Measurements from ENCODE around the gene CAMK2N2.
A peak's percentile ranks its signal among the peaks of the same experiment; 100 is the strongest.

CAMK2N2 gene

GRCh38 chr3:184231671-184232070, 29.7 kb downstream of the CAMK2N2 start:
- intact Hi-C loops (cut with DNase I; ENCODE audit: low total_unique reads), result no loop called here
- Histone ChIP-seq H3K9me3 (no peaks in the 10 kb centered on the region), H3K4me3 (no peak overlapping the region), H3K27me3 (peaks cover 8 to 80% of the 10 kb centered on the region in 2 donors), H3K27ac (no peak overlapping the region), H3K4me1 (peaks cover 0 to 26% (median 23%) of the 10 kb centered on the region in 4 donors), H3K36me3 (no peaks in the 10 kb centered on the region)
- no peak for DNase-seq
- no peak for TF ChIP-seq CTCF (IDR thresholded peaks at IDR 0.05)

- H3K9me3 ChIP-seq, result no peaks in the 10 kb centered on the region
- H3K36me3 ChIP-seq, result no peaks in the 10 kb centered on the region
- peaks cover 0 to 26% (median 23%) of the 10 kb centered on the region in 4 donors for H3K4me1 ChIP-seq
- intact Hi-C loops (cut with DNase I; ENCODE audit: low total_unique reads), result no loop called here
- H3K4me3 ChIP-seq, result peak overlapping the region; percentile 34 to 63
- TF ChIP-seq CTCF (IDR thresholded peaks at IDR 0.05), result no peak
- peaks cover 8 to 75% of the 10 kb centered on the region in 2 donors for H3K27me3 ChIP-seq
- H3K27ac ChIP-seq, result no peak overlapping the region
- no peak for DNase-seq
These were observed 30.5 kb downstream of the CAMK2N2 start for GRCh38 chr3:184230603-184231528.

- Histone ChIP-seq H3K27ac (no peak overlapping the region), H3K4me3 (peak overlapping the region; percentile 34 to 63), H3K9me3 (no peaks in the 10 kb centered on the region), H3K4me1 (peaks cover 0 to 26% (median 23%) of the 10 kb centered on the region in 4 donors), H3K27me3 (peaks cover 8 to 76% of the 10 kb centered on the region in 2 donors), H3K36me3 (no peaks in the 10 kb centered on the region)
- no peak for TF ChIP-seq CTCF (IDR thresholded peaks at IDR 0.05)
- no peak for DNase-seq
- intact Hi-C loops (cut with DNase I; ENCODE audit: low total_unique reads), result no loop called here
These were observed 31.2 kb downstream of the CAMK2N2 start for GRCh38 chr3:184230081-184230602.

- Histone ChIP-seq H3K4me3 (peak within 1 kb of the TSS; percentile 34 to 63), H3K27ac (no peak within 1 kb of the TSS), H3K9me3 (no peaks in the 10 kb centered on the region), H3K36me3 (no peaks in the 10 kb centered on the region), H3K4me1 (peaks cover 0 to 26% (median 23%) of the 10 kb centered on the region in 4 donors), H3K27me3 (peaks cover 8 to 76% of the 10 kb centered on the region in 2 donors)
- intact Hi-C loops (cut with DNase I; ENCODE audit: low total_unique reads), result no loop called here
- TF ChIP-seq CTCF (IDR thresholded peaks at IDR 0.05), result no peak
- no peak for DNase-seq
These were observed 31.8 kb downstream of the CAMK2N2 start, which contains the start of gene VWA5B2 for GRCh38 chr3:184229394-184230080. TSS of gene VWA5B2 (plus strand) at chr3:184229585. CDS start at chr3:184230529, 944 bp downstream.

GRCh38 chr3:184228376-184229137, 32.8 kb downstream of the CAMK2N2 start:
- Histone ChIP-seq H3K27ac (no peak overlapping the region), H3K4me3 (peak overlapping the region in 1 of 2 donors; percentile 63), H3K9me3 (no peaks in the 10 kb centered on the region), H3K36me3 (no peaks in the 10 kb centered on the region), H3K27me3 (peaks cover 8 to 67% of the 10 kb centered on the region in 2 donors), H3K4me1 (peaks cover 0 to 26% (median 23%) of the 10 kb centered on the region in 4 donors)
- no peak for TF ChIP-seq CTCF (IDR thresholded peaks at IDR 0.05)
- intact Hi-C loops (cut with DNase I; ENCODE audit: low total_unique reads), result no loop called here
- DNase-seq, result no peak
